ENCODE results near the gene CTBS. TPM values are rescaled to one million over a fixed set of nuclear protein-coding genes. Genes with fewer than 3 reads are reported as not detected.

CTBS gene
- total RNA-seq, 1 donor from 2014 or later, result 3.6 TPM

DNA sequence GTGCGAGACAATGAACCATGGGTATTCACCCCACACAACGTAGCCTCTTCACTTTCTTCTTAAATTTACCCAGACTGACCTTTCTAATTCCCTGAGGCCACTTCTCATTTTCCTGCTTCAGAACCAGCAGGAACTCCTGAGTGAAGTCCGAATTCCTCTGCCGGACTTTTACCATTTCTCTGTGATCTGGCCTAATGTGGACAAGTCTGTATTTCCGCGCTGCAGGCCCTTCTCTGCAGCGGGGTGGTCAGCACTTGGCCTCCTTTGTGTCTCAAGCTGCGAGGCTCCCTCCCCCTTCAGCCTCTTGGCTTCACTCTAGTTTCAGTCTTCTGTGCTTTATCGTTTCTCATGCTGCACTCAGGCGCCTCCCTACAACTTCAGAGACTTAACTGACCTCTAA, 9.4 kb upstream of the CTBS start:
- H3K27ac Mint-ChIP-seq (ENCODE audit: unreplicated experiment), result peak overlapping the region; percentile 8
- DNase-seq (ENCODE audit: low read depth, low spot score), result no peak
- TF ChIP-seq, protein P1, sequence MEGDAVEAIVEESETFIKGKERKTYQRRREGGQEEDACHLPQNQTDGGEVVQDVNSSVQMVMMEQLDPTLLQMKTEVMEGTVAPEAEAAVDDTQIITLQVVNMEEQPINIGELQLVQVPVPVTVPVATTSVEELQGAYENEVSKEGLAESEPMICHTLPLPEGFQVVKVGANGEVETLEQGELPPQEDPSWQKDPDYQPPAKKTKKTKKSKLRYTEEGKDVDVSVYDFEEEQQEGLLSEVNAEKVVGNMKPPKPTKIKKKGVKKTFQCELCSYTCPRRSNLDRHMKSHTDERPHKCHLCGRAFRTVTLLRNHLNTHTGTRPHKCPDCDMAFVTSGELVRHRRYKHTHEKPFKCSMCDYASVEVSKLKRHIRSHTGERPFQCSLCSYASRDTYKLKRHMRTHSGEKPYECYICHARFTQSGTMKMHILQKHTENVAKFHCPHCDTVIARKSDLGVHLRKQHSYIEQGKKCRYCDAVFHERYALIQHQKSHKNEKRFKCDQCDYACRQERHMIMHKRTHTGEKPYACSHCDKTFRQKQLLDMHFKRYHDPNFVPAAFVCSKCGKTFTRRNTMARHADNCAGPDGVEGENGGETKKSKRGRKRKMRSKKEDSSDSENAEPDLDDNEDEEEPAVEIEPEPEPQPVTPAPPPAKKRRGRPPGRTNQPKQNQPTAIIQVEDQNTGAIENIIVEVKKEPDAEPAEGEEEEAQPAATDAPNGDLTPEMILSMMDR (conservative IDR thresholded peaks at IDR 0.05), result no peak
- no peaks in the 10 kb centered on the region for H3K36me3 Mint-ChIP-seq (ENCODE audit: low read depth)
- no peak overlapping the region for H3K4me3 Mint-ChIP-seq
- H3K27me3 Mint-ChIP-seq (ENCODE audit: low read depth), result no peaks in the 10 kb centered on the region
- H3K9me3 Mint-ChIP-seq, result peaks cover 4% of the 10 kb centered on the region
- H3K4me1 Mint-ChIP-seq, result peaks cover 9% of the 10 kb centered on the region

DNA sequence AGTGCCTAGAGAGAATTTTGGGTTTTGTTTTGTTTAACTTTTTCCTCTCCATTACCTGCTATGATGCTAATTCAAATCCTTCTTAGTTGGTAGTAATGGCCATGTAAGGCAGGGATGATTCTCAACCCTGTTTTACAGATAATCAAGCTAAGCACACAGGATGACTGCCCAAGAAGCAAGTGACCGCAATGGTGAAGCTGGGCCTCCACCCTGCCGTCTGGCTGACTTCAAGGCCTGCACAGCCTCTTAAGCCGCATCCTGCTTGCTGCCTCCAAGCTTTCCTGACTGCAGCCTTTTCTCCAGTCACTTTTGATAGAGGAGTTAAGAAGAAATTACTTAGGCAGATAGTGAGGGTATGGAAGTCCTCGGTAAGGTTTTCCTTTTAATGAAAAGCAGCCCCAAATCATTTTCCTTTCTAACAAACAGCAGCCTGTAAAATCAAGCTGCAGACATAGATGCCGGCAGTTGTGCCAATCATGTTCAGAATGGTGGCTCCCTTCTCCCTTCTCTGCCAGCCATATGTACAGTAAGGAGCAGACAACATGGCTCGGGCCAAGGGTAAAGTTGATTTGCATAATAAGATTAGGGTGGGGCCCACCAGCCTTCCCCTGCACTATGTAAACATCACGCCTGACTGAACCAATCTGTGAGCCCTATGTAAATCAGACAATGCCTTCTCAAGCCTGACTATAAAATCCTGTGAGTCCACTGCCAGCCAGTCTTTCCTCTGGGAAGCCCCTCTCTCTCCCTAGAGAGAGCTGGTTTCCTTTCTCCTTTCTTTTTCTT, 8.8 kb upstream of the CTBS start:
- Mint-ChIP-seq H3K36me3 (ENCODE audit: low read depth) (no peaks in the 10 kb centered on the region), H3K27me3 (ENCODE audit: low read depth) (no peaks in the 10 kb centered on the region)

DNA sequence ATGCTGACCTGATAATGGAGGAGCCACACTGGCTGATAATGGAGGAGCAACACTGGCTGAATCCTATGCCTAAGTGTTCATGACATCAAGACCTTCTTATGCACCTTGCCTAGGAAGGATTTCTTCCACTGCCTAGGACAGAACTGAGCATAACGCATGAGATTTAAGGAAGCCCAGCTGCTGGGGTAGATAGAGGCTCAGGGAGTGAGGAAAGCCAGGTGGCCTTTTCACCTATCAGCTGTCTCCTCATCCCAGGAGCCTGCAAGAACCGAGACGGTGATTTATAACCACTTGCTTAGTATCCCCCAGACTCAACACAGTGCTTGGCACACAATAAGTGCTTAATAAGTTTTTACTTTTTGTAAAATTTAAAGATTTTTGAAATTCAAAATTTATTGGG, 7.4 kb upstream of the CTBS start:
- no peaks in the 10 kb centered on the region for H3K27me3 Mint-ChIP-seq (ENCODE audit: low read depth)
- H3K36me3 Mint-ChIP-seq (ENCODE audit: low read depth), result no peaks in the 10 kb centered on the region
- no peak for DNase-seq (ENCODE audit: low read depth, low spot score)
- H3K9me3 Mint-ChIP-seq, result peaks cover 4% of the 10 kb centered on the region
- TF ChIP-seq, protein P1 (conservative IDR thresholded peaks at IDR 0.05), result no peak
- no peak overlapping the region for H3K4me3 Mint-ChIP-seq
- H3K27ac Mint-ChIP-seq (ENCODE audit: unreplicated experiment), result no peak overlapping the region
- peaks cover 9% of the 10 kb centered on the region for H3K4me1 Mint-ChIP-seq

More for the DNA sequence above, 8.8 kb upstream of the CTBS start:
- DNase-seq (ENCODE audit: low read depth, low spot score), result no peak
- no peak overlapping the region for H3K4me3 Mint-ChIP-seq
- TF ChIP-seq, protein P1 (conservative IDR thresholded peaks at IDR 0.05), result no peak
- peak overlapping the region; percentile 8 for H3K27ac Mint-ChIP-seq (ENCODE audit: unreplicated experiment)
- H3K9me3 Mint-ChIP-seq, result peaks cover 4% of the 10 kb centered on the region
- H3K4me1 Mint-ChIP-seq, result peaks cover 9% of the 10 kb centered on the region

DNA sequence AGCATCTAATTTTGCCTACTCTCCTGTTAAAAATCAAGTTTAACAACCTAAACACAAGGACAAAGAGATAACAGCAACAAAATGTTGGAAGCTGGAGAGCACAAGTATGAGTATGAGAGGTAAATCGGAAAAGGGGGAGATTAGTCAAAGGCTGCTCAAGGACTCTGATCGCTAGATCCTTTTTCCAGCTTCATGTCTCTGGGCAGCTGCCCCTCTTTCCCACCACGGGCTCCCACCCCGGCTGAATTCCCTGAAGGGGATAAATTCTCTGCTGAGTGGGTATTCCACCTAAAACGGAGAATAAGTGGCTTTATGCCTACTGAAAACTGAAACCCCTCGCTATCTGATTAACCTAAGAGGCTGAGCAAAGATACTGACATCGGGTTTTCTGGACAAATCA, 696 bp upstream of the CTBS start:
- Mint-ChIP-seq H3K4me3 (peak overlapping the region; percentile 96), H3K4me1 (peaks cover 19% of the 10 kb centered on the region), H3K27ac (ENCODE audit: unreplicated experiment) (no peak overlapping the region), H3K36me3 (ENCODE audit: low read depth) (no peaks in the 10 kb centered on the region), H3K9me3 (no peaks in the 10 kb centered on the region), H3K27me3 (ENCODE audit: low read depth) (no peaks in the 10 kb centered on the region)
- no peak for DNase-seq (ENCODE audit: low read depth, low spot score)
- TF ChIP-seq, protein P1 (conservative IDR thresholded peaks at IDR 0.05), result no peak

DNA sequence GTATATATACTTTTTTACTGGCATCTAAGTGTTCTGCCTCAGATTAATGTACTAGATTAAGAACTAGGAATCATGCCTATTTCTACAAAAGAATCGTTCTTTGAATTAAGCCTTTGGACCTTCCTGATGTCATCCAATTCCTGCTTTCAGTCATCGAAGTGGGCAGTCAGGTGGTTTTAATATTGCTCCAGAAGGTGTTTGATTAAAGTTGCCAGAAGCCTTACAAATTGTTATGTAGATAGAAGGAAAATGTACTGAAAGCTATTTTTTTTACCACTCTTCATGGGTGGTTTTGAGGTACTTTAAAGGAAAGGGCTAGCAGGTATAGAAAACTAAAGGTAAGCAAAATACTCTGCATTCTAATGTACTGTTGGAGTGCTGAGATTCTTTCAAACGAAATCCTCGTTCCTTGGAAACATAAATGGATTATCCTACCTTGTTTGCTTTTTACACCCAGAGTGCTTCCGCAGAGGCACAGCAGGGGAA, 716 bp downstream of the CTBS start:
- H3K9me3 Mint-ChIP-seq, result no peaks in the 10 kb centered on the region
- peak overlapping the region; percentile 96 for H3K4me3 Mint-ChIP-seq
- peak overlapping the region; percentile 97 for H3K27ac Mint-ChIP-seq (ENCODE audit: unreplicated experiment)
- peaks cover 19% of the 10 kb centered on the region for H3K4me1 Mint-ChIP-seq
- no peaks in the 10 kb centered on the region for H3K36me3 Mint-ChIP-seq (ENCODE audit: low read depth)
- TF ChIP-seq, protein P1 (conservative IDR thresholded peaks at IDR 0.05), result no peak
- no peak for DNase-seq (ENCODE audit: low read depth, low spot score)
- no peaks in the 10 kb centered on the region for H3K27me3 Mint-ChIP-seq (ENCODE audit: low read depth)

Measured in neural crest cell (in vitro differentiated cells).